GF-D8 (cell line): Measurements from ENCODE around the gene IGSF5.

Source experiments
- DNase-seq: peaks from one replicate; lab custom pipeline; 2025; lab: John Stamatoyannopoulos, UW

The IGSF5 gene

DNA sequence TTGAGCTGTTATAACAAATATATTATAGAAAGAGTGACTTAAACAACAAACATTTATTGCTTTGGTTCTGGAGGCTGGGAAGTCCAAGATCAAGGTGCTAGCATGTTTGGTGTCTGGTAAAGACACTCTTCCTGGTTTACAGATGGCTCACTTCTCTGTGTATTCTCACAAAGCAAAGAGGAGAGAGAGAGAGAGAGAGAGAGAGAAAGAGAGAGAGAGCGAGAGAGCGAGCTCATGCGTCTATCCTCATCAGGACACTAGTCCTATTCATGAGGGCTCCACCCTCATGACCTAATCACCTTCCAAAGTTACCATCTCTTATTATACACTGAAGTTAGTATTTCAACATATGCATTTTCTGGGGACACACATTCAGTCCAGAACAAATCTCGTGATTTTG lies 89.6 kb downstream of the IGSF5 start:
- no peak for DNase-seq

DNA sequence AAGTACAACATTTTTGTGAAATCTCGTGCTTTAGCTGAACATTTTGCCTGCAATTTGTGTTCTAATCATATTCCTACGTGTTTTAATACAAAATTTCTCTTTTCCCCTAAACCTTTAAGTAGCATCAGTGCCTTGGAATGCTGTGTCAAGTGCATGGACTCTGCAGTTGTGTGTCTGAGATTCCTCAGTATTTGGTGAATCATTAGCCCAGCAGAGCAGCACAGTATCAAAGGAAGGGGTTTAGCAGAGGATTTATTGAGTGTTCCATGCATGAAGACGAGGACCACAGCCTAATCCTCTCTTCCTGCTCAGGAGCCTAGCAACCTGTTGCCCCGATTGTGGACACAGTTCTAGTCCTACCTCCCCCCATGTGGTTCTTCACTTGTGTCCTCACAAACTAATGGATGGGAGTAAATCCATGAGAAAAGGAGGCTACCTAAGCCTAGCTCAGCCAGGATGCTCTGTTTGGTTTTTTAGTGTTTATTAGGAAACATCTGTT lies 92.9 kb downstream of the IGSF5 start:
- no peak for DNase-seq

DNA sequence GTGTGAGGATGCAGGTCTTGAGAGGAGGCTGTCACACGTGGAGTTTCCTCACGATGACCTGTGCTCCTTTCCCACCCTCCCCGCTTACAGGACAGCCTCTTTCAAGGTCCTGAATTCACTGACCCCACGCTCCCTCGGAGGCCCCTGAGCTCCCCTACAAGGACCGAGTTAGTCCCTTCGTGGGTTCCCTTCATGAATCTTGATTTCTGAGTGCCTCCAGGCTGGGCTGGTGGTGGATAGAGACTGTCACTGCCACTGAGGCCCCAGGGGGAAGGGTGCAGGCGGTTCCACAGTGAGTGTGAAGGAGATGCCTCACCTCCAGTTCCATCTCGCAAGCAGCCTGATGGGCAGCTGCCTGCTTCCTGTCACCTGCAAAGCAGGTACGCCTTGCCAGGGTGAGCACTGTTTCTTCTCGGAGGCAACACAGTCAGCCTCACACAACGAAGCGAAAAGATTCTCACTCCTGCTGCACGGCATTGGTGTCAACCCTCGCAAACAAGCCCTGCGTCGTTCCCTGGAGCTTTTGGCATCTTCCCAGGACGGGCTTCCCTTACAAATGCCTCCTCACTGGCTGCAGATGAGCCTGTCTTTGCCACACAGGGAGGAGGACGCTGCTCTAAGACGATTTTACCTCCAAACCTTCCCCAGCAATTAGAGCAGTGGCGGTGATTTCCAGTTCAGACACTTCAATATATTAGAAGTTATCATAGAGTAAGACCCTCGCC lies 95.6 kb downstream of the IGSF5 start:
- no peak for DNase-seq

DNA sequence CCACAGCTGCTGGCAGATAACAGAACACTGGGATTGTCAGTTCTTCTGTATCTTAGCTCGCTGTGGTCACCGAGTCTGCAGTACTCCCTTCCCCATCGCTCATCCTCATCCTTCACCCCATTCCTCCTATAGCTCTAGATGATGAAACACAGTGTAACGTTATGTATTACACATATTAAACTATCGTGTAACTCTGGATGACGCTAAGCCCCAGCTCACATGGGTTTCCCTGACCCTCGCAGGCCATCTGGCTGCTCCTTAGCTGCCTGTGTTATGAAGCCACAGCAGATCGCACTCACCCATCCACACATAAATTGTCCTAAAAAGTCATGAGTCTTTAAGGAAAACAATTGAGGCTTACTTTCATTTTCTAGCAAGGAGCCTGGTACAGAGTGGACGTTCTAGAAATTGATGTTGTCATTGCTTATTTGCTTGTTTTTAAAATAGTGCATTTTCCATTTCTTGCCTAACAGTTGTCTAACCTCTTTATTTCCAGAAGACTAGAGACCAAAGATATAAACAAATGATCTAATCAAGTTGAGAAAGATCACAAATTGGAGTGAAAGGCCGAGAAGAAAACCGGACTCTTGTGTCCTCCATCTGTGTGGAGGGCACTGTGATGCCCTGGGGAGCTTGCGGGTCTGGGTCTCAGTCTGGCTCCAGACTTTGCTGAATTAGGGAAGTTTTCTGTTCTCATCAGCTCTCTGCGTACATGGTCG lies 97.9 kb downstream of the IGSF5 start:
- DNase-seq = no peak

DNA sequence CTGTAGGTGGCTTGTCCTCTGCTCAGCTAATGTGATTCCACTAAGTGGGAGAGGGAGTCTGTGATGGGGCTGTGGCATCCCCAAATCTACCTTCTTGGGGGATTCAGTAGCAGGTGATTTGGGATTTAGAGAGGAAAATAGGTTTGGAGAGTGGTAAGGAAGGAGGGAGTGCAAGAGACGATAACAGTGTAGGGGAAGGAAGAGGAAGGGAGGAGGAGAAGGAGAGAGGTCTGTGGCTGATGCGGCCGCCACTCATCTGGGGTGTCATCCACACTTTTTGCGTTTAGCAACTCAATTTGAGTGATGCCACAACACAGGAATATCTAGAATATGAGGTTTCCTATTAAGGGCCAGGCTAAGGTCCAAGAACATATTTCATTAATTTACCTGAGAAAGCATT lies 98.5 kb downstream of the IGSF5 start:
- no peak for DNase-seq

DNA sequence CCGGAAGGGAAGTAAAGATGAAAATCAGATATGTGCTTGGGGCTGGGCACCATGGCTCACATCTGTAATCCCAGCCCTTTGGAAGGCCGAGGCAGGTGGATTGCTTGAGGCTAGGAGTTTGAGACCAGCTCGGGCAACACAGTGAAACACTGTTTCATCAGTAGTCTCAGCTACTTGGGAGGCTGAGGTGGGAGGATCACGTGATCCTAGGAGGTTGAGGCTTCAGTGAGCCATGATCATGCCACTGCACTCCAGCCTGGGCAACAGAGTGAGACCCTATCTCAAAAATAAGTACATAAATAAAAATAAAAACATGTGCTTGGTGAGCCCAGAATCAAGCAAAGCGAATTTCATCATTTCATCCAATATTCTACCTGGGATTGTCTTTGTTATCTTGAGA lies 98.9 kb downstream of the IGSF5 start:
- no peak for DNase-seq

DNA sequence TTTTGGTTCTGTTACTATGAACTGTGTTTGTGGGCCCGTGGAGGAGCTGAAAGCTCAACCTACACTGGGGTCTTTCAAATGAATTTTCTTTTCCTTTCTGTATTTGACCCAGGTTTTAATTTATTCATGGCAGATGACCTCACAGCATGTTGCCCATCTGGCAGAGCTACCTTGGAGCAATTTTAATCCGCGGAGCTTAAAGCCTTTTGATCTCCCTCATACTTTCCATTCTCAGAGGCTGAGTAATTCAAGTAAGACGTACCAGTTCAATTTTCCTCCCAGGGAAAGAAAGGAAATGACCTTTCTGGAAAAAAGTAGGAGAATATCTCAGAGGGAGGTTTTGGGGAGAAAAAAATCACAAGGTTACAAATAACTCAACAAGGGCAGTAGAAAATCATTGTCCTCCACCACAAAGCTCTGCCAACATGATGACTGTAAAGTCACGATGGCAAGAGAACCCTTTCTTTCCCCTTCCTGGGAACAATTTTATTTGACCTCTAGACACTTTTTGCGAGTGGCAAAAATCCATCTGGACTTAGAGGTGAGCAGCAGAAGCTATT lies 100.7 kb downstream of the IGSF5 start:
- no peak for DNase-seq

DNA sequence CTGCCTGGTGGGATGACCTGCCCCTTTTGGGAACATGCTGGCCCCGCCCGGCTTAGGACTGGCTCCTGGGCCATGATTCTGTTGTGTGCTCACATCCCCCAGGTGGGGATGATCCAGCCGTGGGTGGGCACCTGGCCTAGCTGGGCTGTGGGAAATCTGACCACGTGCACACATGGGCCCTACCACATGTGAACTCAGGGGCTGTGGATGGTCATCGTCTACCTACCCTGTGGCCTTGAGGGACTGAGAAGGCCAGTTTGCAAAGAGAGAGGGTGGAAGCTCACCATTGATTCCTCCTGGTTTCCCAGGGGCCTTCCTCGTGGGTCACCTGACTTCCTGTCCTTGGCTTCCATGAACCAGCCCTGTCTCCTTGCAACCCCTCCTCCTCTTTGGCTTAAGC lies 102.9 kb downstream of the IGSF5 start:
- DNase-seq = no peak

DNA sequence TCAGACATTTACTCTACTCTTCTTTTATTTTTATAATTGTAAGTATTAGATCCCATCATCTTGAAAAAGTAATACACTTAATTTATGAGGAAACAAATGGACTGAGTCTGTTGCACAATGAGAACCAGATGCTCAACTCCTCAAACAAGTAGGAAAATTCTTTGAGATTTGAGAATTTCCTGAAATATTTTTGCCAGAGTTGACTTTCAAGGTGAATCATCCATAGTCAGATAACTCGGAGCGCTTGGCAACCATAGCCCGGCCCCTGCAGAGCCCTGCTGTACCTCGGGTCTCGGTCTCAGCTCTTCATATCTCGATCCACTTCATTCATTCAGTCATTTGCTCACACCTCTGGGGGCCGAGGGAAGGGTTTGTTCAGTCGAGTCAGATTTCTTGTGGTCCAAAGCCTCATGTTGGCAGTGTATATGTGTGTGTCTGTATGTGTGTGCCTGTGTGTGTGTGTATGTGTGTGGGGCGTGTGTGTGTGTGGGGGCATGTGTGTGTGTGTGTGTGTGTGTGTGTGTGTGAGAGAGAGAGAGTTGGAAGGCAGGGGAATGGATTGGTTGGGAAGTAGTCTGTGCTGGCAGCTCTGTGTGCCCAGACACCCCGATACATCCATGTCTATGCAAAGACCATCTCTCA lies 104.2 kb downstream of the IGSF5 start:
- no peak for DNase-seq

DNA sequence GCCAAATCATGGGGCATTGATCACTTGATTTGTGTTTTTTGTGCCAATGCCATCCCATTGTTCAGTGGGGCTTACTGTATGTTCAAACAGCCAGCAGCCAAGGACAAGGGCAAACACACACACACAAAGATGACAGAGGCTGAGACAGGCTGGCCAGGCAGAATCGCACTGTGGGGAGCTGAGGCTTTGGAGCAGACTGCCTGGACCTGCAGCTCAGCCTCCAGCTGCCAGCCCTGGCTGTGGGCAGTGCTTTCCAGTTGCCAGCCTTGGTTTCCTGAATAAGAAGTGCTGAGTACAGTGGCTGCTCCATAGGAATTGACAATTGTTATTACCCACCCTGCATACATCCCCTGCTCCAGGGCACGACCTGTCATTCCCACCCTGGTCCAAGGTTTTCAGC lies 105.3 kb downstream of the IGSF5 start:
- no peak for DNase-seq

DNA sequence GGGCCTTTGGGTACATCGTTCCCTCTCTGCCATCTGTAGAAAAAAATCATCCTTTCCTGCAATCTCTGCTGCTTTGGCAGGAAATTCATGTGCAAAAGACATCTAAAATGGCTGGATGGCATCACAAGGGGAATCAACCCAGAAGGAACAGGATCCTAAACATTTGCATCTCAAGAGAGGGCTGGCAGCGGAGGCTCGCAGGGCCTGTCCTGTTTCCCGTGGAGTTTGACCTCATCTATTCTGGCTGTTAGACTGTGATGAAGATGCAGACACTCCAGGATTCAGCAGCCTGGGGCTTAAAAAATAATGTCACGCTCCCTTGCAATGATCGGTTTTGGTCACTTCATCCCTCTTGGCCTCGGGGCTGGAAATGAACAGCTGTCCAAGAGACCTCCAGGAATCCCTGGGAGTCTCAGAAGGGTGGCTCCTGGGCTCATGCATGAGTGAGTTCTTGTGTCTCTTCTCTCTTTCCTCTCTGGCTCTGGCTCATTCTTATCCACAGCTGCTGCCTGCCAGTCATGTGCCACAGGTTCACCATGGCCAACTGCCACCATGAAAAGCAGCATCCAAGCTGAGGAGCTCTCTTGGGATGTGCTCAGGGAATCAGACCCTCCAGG lies 106.1 kb downstream of the IGSF5 start:
- no peak for DNase-seq
